NCI-H1092 (cell line): ENCODE measurements around the gene FBXL17.
A peak's percentile ranks its signal among the peaks of the same experiment; 100 is the strongest.
"Not testable (repeated sequence)": the region's sequence is repeated elsewhere in the genome, so short reads cannot be mapped to it uniquely, and the experiment has no call there.

ENCODE experiments used
- DNase-seq: peaks from one replicate; lab custom pipeline; 2025; lab: John Stamatoyannopoulos, UW

FBXL17 gene

DNA sequence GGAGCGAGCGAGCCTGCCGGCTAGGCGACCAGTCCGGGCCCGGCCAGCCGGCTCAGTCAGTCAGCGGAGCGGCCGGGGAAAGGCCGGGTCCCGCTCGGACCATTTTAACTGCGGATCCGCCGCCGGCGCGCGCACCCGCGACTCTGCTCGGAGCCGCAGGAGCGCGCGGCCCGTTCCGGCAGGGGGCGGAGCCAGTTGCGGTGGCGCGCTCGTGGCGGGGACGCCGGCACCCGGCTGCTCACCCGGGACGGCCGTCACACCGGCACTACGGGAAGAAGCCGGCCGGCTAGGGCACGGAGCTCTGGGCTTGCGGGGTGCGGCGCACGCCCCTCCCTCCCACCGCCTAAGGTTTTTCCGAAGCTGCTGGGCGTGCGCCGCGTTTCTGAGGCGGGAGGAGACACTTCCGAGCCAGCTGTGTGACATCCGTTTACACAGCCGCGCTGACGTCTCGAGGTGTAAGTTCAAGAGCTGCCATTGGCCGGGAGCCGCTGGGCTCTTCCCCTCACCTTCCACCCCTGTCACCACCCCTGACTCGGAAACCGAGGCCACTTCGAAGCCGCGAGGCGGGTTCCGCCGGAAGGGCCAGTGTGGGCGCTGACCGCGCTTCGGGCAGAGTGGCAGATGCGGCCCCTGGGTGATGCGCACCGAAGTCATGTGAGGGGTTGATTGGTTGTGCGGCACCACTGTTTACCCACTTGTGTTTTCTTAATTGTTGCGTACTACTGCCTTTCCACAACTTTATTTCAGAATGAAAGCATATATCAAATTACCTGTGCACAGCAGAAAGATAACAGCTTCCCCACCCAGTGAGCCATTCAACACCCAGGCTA, at the start of gene FBXL17:
Gene FBXL17, minus strand, starts transcription at position 145 of the 830 bp plus-strand sequence.
- DNase-seq = peak; percentile 80

DNA sequence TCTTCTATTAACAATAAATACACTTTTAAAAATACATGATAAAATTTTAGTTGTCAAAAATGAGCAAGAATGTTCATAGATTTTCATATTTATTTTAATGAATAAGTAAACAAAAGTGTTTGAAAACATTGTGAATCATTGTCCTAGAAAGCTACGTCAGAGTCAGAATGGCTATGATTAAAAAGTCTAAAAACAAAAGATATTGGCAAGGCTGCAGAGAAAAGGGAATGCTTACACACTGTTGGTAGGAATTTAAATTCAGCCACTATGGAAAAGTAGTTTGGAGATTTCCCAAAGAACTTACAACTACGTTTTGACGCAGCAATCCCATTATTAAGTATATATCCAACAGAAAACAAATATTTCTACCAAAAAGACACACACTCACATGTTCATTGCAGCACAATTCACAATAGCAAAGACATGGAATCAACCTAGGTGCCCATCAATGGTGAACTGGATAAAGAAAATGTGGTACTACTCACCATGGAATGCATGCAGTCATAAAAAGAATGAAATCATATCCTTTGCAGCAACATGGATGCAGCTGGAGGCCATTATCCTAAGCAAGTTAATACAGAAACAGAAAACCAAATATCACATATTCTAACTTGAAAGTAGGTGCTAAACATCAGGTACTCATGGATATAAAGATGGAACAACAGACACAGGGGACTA, 49.2 kb upstream of the FBXL17 start:
- no peak for DNase-seq

DNA sequence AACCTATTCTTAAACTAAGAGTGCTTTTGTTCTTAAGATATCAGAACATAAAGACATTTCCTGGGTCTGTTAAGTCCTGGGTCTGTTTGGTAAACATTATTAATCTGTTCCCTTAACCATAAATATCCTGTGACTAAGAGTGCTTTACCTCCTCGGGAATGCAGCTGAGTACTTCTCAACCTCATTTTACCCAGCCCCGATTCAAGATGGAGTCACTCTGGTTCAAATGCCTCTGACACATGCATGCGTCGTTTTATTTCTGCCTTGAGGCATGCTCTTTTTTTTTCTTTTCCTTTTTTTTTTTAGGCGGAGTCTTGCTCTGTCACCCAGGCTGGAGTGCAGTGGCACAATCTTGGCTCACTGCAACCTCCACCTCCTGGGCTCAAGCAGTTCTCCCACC, 39.8 kb upstream of the FBXL17 start:
- no peak for DNase-seq

DNA sequence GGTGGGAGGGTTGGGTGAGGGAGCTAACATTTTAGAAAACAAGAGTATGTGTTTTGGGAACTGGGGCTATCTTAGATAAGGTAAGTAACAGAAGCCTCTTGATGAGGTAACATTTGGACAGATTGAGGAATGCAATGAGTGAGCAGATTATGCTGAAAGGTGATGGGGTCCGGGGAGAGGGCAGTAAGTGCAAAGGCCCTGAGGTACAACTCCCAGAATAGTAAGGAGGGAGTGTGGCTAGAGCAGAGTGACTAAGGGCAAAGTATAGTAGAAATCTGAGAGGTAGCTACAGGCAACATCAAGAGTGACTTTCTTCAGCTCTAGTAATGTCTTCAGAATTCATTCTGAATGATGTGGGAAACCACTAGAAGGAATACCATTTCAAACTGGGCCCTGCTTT, 38.9 kb upstream of the FBXL17 start:
- DNase-seq = no peak

DNA sequence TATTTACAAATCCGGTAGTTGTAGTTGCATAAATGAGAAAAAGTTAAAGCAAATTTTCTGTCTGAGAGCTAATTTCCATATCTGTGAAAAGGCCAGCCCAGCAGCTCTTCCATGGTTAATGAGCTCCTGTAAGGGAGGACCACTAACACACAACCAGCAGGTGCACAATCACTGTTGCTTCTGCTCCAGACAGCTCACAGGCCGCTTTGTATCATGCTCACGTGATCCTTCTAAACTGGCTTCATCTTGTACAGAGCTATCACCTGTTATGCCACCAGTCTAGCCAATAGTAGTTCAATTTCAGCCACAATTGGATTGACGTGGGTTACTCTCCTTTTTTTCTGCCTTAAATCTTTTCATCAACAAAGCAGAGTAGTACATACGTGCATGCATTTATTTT, 38.3 kb upstream of the FBXL17 start:
- no peak for DNase-seq

DNA sequence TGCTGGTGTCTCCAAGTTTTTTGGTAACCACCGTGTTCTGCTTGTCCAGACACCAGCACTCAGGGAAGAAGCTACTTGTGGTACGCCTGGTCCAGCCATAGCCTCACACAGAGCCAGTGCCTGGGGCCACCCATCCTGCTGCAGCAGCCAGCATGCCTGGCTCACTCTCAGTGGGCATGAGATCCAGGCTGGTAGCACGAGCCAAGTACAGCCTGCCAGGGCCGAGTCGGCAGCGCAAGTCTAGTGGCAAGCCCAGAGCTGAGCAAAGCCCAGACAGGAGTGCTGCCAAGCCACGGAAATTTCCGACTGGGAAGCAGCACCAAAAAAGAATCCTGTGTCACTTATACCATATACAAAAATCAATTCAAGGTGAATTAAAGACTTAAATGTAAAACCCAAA, 36.3 kb upstream of the FBXL17 start:
- DNase-seq = no peak

DNA sequence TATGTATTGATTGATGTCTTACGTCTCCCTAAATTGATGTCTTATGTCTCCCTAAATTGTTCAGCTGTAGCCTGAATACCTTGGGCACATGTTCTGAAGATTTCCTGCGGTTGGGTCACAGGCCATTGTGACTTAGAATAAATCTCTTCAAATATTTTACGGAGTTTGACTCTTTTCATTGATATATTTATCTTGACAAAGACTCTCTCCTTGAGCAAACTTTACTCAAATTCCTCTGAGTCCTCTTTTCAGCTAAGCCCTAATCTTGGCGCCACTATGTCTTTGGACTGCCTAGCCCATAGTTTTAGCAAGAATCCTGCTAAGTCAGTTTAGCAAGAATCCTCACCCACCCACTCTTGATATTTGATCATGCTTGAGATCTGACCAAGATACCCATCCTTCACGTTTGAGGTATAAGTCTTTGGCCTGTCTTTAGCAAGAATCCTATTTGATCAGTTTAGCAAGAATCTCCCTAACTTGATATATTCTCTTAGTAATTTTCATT, 35.3 kb upstream of the FBXL17 start:
- DNase-seq = no peak

DNA sequence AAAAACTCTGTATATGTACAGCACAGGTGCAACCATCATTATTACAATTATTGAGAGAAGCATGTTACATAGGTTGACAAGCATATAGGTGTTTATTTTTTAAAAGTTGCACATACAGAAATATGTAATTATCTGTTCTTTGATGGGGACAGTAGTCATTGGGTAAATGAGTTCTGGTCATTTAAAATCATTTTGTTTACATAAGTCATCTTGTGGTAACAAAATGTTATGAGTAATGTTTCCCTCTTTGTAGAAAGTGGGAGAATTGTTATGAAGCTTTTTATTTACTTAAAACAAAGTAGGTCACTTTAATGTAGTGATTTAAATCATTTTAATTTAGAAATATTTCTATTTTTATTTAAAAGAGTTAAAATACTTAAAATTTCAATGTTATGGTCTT, 33.8 kb upstream of the FBXL17 start:
- DNase-seq = no peak

DNA sequence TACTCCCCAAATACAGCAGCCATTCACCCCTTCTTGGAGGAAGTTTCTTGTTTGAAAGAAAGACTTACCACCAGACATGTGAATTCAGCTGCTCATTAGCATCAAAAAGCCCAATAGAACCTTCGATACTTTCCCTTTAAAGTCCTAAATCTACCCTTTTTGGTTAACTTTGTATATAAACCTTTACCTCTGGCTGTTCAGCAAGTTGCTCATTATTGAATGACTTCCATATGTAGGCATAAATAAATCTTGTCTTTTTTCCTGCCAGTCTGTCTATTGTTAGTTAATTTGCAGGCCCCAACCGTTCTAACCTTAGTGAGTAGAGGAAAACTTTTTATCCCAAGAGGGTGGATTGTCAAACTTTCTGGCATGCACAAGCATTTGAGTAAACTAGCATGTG, 27.9 kb upstream of the FBXL17 start:
- DNase-seq = no peak

DNA sequence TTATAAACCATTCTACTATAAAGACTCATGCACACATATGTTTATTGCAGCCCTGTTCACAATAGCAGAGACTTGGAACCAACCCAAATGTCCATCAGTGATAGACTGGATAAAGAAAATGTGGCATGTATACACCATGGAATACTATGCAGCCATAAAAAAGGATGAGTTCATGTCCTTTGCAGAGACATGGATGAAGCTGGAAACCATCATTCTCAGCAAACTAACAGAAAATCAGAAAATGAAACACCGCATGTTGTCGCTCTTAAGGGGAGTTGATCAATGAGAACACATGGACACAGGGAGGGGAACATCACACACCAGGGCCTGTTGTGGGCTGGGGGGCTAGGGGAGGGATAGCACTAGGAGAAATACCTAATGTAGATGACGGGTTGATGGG, 23.3 kb upstream of the FBXL17 start:
- DNase-seq = not testable (repeated sequence)

DNA sequence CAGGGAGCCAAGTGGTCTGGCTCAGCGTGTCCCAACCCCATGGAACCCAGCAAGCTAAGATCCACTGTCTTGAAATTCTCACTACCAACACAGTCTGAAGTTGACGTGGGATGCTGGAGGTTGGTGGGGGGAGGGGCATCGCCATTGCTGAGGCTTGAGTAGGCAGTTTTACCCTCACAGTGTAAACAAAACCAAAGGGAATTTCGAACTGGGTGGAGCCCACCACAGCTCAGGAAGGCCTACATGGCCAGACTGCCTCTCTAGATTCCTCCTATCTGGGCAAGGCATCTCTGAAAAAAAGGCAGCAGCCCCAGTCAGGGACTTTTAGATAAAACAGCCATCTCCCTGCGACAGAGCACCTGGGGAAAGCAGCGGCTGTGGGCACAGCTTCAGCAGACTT, 17.1 kb upstream of the FBXL17 start:
- no peak for DNase-seq

DNA sequence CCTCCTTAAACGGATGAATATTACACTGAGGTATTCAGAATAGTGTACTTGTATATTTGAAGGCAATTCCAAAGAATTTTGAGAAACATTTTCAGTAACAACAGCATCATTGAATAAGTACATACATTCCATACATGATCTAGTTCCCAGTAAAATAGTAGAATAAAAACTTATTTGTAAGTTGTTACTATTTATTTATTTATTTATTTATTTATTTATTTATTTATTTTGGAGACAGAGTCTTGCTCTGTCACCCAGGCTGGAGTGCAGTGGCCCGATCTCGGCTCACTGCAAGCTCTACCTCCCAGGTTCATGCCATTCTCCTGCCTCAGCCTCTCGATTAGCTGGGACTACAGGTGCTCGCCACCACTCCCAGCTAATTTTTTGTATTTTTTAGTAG, 14.9 kb upstream of the FBXL17 start:
- not testable (repeated sequence) for DNase-seq

DNA sequence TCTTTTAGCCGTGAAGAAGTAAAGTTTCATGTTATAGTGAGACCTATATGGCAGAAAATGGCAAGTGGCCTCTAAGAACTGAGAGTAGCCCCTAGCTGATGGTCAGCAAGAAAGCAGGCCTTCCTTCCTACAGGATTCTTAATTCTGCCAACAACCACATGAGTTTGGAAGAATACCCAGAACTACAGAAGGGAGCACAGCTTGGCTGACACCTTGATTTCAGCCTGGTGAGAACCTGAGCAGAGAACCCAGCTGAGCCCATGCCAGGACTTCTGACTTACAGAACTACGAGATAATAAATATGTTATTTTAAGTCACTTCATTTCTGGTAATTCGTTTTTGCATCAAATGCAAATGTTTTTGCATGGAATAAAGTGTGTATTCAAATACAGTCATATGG, 5.9 kb upstream of the FBXL17 start:
- DNase-seq = no peak

DNA sequence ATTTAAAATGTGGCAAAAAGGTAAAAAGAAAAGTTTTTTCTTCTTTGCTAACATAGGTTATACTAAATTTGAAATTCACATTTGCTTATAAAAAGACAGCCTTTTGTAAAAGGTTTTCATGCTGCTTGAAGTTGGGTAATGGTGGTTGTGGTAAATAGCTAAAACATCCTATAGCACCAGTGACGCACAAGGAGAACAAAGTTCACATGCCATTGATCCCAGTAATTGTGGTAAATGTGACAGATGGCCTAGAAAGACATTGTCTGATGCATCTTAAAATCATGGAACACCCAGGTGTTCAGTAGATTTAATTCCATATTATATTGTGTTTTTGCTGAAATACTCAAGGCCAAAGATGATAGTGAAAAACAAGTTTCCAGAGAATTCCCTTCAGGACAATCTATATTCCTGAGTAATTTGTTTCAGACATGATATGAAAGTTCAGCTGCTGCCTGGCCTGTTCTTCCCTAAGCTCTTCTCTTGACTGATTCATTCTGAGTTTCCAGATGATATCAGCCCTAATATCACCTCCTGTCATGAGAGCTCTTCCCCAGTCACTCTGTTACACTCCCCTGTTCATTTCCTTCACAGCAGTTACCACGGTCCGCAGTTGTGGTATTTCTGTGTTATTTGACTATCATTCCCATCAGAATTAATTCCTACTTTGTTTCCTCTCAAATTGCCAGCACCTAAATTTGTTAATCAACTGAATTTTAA, 4.6 kb upstream of the FBXL17 start:
- DNase-seq = no peak

DNA sequence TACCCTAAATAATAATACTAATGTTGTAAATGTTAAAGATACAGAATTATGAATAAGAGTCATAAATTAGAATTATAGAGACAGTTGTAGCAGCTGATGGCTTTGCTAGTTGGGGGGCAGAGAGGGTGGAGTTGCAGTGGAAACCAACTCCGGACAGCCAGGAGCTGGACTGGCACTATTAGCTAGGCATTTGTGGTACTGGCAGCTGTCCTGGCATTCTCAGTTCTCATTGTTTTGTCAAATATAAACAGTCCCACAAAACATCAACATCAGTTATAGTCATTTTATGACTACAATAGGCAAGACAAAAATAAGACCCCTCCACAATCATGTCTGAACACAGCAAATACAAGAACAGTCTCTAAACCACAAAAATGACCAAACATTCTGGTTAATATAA, 2.8 kb upstream of the FBXL17 start:
- no peak for DNase-seq

DNA sequence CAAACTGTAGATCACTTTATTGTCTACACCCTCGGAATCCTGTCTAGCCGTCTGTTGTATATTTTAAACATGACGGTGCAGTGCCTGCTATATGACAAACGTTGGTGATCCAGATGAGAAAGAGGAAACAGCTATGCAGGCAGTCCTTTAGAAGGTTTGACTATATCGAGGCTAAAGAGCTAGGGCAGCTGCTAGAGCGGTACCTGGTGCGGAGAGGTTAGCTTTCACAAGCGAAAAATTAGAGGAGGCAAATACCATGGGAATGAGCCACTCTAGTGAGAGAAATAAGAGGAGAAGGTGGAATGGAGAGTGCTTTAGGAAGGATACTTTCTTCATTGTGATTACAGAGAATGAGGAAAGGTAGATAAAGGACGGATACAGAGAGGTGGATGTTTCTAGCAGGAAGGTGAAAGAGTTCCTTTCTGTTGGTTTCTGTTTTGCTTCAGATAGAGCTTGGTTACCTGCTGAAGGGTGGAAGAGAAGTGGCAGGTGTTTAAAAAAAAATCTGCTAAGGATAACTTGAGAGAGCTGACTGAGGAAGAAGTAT, 959 bp upstream of the FBXL17 start:
- DNase-seq = no peak

DNA sequence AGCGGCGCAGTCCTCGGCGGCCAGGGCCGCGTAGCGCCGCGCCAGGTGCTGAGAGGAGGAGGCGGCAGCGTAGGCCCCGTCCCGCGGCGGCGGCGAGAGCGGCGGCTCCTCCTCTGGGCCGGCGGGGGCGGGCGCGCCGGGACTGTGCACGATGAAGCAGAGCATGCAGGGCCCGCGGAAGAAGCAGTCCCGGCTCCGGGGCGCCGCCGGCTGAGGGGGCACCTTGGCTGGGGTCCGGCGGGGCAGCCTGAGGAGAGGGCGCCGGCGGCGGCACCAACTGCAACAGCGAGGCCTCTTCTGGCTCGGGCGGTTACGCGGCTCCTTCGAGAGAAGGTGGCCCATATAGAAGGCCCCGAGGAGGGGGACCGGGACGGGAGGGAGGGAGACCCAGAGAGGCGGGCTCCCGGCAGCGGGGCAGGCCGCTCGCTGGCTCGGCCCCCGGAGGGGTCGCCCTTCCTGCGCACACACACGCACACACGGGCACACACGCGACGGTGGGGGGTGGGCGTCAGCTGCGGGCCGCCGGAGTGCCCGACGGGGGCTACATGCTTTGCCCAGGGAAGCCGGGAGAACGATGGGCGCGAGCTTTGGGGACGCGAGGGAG, 446 bp downstream of the FBXL17 start:
- DNase-seq = no peak

DNA sequence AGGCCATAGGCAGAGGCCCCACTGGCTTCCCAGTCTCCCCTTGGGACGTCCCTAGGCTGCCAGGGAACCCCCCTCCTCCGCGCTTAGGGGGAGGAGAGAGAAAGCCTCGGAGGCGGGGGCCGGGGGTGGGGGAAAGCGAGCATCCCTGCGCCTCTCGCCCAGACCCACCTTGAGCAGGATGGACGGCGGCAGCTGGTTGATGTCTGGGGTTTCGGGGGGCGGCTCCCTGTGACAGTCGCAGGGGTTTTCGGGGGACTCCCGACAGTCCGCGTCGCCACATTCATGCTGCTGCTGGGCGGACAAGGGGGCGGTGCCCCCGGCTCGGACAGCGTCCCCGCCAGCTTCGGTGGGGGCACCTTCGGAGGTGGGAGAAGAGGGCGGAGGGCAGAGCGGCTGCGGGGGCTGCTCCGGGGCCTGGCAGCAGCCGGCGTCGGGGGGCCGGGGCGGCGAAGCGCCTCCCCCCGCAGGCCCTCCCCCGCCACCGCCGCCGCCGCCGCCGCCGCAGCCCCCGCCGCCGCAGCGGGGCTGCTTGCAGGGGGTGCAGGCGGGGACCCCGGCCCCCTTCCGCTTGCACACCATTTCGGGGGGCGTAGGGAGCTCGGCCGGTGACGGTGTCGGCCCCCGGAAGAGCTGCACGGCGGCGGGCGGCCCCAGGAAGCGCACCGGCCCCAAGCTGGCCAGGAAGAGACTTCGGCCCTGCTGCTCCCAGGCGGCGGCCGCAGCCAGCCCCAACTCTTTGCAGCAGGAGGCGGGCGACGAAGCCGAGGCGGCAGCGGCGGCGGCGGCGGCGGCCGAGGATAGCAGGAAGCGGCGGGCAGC, 1.2 kb downstream of the FBXL17 start:
- no peak for DNase-seq

DNA sequence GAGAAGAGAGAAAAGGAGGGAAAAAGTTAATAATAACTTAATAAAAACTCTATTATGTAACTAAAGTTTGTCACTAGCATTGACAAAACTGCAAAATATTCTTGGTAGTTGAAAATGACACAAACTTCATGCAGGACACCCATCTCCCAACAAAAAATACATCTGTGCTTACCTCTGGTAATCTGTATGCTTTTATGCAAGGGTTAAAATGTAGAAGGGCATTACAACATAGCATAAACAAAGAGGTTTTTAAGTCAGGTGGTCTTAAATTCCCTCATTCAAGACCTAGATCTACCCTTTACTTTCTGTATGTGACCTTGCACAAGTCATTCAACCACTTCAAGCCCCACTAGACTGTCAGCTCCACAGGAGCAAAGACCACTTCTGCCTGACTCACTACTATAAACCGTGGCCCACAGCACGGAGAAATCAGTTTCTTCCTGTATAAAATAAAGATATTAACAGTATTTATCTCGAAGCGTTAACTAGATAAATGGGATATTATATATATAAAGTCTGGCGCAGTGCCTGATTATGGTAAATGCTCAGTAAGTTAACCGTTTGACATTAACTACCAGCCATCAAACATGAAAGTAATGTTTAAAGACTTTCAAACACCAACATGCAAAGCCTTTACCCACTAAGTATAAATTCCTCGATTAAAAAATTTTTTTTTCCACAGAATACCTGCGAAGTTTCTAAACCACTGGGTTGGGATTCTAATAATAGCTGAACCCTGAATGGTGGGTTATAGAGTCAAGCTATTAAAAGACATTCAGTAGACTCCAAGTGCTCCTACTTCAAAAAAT, 2.0 kb downstream of the FBXL17 start:
- no peak for DNase-seq

DNA sequence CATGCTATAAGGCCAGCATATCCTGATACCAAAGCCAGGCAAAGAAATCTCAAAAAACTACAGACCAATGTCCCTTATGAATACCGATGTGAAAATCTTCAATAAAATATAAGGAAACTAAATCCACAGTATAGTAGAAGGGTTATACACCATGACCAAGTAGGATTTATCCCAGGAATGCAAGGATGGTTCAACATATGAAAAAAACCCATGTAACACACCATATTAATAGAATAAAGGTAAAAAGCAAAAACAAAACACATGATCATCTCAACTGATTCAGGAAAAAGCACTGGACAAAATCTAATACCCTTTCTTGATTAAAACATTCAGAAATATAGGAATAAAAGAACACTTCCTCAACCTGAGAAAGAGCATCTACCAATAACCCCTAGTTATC, 6.1 kb downstream of the FBXL17 start:
- DNase-seq = no peak
